NOMO-1 treated with DMSO at 0.1 percent for 48 hours (cell line): Measurements from ENCODE around the gene HNRNPA0.
A peak's percentile ranks its signal among the peaks of the same experiment; 100 is the strongest.

ENCODE experiments used
- DNase-seq: peaks from one replicate; lab custom pipeline; 2025; ENCODE audit not compliant: unreplicated experiment; lab: John Stamatoyannopoulos, UW

Gene HNRNPA0

GRCh38 chr5:137754961-137755762, 999 bp upstream of the HNRNPA0 start:
- DNase-seq: no peak

DNA sequence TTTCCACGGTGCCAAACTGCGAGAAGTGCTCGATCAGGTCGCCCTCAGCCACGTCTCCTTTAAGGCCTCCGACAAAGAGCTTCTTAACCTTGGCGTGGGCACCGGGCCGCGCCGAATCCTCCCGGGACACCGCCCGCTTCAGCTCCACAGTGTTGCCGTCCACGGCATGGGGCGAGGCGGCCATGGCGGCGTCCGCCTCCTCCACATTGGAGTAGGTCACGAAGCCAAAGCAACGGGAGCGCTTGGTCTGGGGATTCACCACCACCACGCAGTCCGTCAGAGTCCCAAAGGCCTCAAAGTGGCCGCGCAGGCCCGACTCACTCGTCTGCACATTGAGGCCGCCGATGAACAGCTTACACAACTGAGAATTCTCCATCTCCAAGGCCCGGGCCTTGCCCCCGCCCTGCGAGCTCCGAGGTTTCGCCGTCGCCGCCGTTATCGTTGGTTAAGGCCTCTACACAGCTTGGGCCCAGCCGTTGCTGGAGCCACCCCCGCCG, 424 bp downstream of the HNRNPA0 start:
- no peak for DNase-seq

DNA sequence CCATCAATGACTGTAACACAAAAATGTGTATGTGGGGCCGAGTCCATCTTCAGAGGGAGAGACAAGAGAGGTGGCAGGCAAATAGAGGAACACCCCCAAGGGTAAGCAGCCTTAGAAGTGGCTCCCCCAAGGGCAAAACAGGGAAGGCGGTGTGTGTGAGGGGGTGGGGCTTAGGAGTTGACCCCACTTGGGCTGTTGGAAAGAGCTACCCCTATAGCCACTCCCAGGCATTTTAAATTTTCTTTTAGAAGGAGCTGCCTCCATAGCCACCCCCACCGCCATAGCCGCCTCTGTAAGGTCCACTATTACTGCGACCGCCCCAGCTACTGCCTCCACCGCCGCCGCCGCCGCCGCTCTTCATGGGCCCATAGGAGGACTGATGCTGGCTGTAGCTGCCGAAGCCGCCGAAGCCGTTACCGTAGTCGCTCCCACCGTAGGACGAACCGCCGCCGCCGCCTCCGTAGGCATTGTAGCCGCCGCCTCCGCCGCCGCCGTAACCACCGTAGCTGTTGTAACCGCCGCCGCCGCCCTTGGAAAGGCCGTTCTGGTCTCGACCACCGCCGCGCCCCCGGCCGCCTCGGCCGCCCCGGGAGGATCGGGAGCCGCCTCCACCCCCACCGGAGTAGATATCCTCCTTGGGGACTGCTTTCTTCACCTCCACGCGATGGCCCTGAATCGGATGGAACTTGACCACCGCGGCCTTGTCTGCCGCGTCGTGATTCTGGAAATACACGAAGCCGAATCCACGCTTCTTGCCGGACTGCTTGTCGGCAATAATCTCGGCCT, 1.1 kb downstream of the HNRNPA0 start:
- DNase-seq: peak; percentile 37

DNA sequence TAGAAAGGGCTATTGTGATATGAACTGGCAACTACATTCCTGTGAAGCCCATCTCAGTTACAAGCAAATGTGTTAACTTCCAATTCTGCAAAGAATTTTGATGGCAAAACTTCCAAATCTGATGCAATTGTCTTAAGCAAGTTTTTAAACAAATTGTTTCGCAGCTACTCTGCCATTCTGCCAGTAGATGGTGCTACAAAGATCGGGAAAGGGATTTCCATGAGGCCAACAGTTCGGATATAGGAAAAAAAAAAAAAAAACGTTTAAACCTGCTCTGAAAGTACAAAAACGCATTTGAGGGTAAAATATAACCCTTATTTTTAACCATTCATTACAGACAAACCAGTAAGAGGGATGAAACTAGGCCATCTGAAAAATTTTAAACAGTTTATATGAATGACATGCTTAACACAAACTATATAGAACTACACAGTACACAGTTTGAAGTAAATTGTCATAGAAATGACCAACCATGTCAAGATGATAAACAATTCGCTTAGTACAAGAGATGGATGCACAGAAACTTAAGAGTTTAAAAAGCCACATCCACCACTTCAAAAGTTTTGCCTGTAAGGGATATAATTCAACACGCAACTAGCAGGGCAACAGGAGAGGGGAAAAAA, 2.2 kb downstream of the HNRNPA0 start:
- DNase-seq: peak; percentile 53

DNA sequence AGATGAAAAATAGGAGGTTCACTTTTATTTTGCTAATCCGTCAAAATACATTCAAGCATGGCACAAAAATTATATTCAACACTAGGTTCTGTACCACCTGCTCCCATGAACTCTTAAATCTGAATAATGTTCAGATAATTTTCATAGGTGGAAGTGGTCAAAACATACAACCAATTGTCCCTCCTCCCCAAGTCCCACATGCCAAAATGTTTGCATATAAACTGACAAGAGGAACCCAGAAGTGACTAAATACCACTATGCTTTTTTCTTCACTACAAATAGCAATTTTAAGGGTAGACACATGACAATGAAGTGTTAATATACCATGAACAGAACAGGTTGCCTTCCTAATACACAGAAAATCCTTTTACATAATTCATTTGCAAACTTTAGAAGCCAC, 3.7 kb downstream of the HNRNPA0 start:
- DNase-seq: no peak

DNA sequence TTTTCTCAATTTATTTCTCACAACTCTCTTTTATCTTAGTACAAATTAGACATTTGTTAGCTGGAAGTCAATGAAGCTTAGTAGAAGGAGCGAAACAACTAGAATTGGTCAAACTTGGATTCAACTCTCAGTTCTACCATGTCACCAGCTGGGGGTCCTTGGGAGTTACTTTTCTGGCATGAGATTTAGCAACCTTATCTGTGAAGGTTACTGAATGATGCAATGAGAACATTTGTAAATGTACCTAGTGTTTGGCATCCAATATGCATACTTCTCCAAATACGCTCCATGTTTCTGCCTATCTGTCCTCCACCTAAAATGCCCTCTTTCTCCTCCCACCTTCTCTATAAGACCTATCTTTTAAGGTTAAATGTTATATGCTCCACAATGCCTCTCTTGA, 6.3 kb downstream of the HNRNPA0 start:
- no peak for DNase-seq

GRCh38 chr5:137743031-137743640, 11.0 kb downstream of the HNRNPA0 start:
- DNase-seq: peak; percentile 68

GRCh38 chr5:137741718-137742117, 12.4 kb downstream of the HNRNPA0 start:
- DNase-seq: no peak

- DNase-seq: no peak
Observed at GRCh38 chr5:137739737-137740136, 14.4 kb downstream of the HNRNPA0 start.

- no peak for DNase-seq
Observed at GRCh38 chr5:137738947-137739346, 15.2 kb downstream of the HNRNPA0 start.

GRCh38 chr5:137737349-137738131, 16.6 kb downstream of the HNRNPA0 start:
- no peak for DNase-seq

DNA sequence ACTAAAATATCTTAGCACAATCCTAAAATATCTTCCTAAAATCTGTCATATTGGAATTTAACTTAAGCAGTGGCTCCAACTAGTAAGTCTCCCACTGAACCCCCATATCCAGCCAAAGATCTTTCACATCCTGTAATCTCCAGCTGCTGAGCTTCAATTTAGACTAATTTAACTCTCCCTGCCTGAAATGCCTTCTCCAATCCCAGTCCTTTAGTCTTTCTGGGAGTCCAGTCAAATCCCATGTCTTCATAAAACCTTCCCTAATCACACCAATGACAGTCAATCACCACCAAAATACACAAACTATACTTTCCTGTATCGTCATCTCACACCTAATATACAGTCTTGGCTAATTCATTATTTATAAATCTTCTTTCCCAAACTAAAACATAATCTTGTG, 17.7 kb downstream of the HNRNPA0 start:
- DNase-seq: no peak

DNA sequence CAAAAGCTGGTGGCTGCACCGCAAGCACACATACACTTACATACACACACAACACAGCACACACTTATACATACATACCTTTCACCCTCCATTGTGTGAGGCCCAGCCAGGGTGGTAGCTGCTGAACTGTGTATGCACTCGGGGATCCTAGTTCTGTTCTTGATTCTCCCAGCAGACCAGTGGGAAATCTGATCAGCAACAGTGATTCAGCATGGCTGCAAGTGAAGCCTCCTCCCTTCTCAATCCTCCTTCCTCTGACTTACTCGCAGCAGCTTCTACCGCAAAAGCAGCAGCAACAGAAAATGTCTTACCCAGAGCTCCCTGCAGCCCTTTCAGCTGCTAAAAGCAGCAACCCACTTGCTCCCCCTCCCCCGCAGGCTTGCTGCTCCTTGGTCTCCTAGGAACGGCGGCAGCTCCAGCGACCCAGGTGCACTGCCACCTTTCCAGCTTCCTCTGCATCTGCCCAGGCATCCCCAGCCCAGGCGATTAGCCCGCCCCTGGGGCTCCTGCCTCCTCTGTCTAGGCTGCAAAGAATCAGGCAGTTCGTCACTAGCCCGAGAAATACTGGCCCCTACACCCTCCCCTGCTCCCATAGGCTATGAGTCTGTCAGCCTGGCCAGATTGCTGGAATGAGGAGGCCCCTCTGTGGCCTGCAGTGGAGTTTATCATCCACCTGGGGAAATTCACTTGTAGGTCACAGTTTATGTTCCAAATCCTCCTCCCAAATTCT, 18.4 kb downstream of the HNRNPA0 start, which contains the start of gene KLHL3:
Gene KLHL3, minus strand, starts transcription at position 535 of the 730 bp plus-strand sequence. Its CDS starts 443 bp downstream, at position 92.
- DNase-seq: no peak

- DNase-seq: no peak
Observed at GRCh38 chr5:137734962-137735554, 19.1 kb downstream of the HNRNPA0 start.

DNA sequence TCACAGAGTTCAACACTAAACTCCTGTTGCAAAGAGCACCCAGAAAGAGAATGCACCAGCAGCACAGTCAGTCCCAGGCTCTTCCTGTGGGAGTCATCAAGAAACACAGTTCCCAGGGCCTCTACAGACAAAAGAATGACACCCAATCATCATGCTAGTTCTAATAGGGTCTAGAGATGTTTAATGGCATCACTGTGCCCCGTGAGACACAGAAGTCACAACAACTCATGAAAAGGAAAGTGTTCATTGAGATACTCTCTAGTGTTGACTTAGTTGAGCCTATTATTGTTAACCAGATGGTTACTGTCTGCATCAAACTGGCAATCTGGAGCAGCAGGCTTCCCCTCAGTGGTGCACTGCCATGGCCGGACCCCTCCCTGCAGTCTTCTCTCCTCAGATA, 19.8 kb downstream of the HNRNPA0 start:
- DNase-seq: no peak

- no peak for DNase-seq
Observed at GRCh38 chr5:137733922-137734321, 20.2 kb downstream of the HNRNPA0 start.

DNA sequence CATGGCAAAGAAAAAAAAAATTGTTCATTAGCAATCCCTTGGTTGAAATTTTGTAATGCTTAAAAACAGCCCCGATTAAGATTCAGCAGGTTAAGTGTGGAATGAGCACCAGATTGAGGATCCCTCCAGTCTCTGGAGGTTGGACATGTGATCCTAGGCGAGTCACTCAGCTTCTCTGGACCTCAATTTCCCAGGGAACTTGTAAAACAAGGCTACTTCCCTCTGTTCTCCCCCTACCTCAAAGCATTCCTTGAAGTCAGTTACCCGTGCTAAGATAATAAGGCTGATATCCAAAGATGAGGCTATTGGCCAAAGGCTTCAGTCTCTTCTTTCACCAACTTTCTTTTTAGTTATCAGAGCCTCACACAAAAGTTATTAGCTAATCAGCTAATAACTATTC, 21.2 kb downstream of the HNRNPA0 start:
- DNase-seq: no peak

DNA sequence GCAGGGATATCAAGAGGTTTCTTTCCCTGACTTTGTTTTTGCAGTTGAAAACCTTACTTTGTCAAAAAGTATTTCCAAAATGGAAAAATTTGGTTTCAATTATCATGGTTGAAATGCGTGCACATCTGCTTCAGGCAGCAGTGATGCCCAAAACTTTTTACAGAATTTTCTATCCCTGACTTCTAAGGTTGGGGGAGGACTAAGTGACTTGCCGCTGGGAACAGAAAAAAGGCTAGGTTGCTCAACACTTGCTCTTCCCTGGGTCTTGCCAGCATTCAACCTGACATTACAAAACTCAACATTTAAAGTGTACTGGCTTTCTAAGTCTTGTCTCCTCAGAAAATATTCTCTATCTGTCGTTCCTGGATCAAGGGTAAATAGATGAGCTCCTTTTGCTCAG, 23.0 kb downstream of the HNRNPA0 start:
- DNase-seq: no peak

DNA sequence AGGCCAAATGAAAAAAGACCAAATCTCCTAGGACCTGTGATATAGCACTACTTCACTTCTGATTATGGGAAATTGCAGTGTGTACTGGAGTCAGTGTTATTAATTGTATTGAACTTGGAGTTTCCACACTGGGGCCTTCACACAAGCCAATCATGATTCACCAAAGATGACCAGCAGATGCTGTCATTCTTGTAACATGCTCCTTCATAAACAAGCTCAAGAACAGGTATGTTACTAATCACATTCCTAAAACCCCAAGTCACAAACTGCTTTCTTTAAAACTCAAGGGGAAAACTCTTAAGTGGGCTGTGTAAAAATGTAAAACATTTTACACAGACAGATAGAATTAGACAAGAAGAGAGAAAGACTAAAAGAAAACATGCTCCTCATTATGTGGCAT, 23.8 kb downstream of the HNRNPA0 start:
- no peak for DNase-seq
